ENCODE data around the gene TOM1. TPM values are rescaled to one million over a fixed set of nuclear protein-coding genes. Genes with fewer than 3 reads are reported as not detected.

The TOM1 gene
- polyA plus RNA-seq, 1 donor, result 39.2 TPM

DNA sequence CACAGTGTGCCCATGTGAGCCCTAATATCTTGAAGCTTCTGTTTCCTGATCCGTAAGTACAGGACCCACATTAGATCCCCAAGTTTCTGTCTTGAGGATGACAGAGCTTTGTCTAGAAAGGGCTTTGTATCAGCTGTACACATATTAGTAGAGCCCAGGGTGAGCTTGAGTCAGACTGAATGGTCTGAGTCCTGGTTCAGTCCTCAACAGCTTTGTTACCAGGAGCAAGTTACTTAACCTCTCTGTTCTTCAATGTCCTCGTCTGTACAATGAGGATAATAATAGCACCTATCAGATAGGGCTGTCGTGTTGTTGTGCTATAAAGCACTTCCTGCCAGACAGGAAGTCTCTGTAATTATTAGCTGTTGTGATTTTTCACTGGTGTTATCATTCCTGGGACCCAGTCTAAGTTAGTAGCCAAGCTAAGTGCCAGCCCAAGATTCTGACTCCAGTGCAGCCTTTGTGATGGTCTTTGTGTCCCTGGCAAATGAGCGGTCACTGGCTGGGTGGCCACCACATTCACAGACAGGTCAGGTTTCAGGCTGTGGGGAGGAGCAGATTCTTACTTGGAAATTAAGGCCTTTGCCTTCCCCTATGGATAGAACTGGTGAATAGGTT lies 6.8 kb downstream of the TOM1 start:
- no peak for DNase-seq

DNA sequence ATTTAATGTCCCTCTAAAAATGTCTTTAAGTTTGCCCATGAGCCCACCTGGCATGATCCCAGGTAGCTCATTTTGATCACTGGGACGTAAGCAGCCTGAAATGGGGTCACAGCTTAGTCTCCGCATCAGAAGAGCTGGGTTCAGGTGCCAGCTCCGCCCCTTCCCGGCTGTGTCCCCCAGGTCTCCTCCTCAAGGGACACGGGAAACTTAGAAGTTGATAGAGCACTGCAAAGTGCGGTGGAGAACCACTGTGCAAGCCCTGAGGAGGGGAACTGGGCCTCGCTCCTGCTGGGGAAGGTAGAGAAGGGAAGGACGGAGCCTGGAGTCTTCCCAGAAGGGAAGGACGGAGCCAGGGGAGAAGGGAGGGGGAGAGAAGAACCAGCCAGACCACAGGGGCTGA lies 7.7 kb downstream of the TOM1 start:
- DNase-seq, result no peak

GRCh38 chr22:35307892-35308291 lies 8.2 kb downstream of the TOM1 start:
- DNase-seq, result no peak

- DNase-seq, result no peak
Observed at GRCh38 chr22:35308480-35309021, 8.9 kb downstream of the TOM1 start.

GRCh38 chr22:35310556-35311550 lies 11.2 kb downstream of the TOM1 start:
- DNase-seq, result no peak

DNA sequence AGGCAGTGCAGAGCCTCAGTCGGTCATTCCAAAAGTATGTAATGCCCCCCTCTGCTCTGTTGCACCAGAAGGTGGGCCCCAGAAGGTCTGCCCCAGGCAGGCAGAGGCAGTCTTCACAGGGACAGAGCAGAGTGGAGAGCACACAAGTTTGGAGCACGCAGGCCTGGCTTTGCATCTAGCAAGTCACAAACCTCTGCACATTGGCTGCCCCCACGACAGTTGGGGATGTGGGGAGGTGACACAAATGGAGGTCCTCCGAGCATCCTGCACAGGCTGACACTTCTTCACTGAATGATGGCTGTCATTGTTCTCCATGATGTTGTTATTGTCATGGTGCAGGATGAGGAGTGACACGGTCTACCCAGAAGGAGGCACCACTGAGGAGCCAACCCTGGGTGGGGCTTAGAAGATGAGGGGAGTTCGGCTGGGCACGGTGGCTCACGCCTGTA lies 11.9 kb downstream of the TOM1 start:
- DNase-seq, result no peak

DNA sequence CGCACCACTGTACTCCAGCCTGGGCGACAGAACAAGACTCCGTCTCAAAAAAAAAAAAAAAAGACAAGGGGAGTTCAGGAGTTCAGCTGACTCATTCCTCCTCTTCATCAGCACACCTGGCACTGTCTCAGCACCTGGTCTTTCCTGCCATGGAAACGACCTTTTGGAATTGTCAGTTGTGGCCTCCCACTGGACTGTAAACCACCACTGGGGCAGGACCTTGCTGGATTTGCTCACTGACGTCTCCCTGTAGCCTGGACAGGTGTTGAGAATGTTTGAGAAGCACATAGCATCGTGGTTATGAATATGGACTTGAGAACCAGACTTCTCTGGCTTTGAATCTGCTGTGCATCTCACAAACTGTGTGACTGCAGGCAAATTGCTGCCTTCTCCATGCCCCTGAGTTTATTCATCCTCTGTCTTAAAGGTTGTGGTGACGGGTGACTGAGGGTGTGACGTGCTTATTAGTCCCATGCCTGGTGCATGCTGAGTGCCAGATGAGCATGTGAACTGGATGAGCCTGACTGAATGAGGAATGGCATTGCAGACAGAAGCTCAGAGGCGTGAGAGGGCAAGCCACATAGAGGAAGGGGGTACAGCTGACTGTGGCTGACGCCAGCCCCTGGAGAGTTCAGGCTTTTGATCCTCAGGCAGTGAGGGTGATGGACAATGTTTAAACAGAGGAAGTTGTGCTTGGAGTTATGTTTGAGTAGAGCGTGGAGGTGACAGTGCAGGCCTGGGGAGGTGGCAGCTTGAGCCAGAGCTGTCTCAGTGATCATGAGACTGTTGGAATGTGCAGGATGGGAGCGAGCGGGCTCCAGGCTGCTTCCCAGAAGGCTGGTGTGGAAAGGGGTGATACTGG lies 12.7 kb downstream of the TOM1 start:
- DNase-seq, result no peak

DNA sequence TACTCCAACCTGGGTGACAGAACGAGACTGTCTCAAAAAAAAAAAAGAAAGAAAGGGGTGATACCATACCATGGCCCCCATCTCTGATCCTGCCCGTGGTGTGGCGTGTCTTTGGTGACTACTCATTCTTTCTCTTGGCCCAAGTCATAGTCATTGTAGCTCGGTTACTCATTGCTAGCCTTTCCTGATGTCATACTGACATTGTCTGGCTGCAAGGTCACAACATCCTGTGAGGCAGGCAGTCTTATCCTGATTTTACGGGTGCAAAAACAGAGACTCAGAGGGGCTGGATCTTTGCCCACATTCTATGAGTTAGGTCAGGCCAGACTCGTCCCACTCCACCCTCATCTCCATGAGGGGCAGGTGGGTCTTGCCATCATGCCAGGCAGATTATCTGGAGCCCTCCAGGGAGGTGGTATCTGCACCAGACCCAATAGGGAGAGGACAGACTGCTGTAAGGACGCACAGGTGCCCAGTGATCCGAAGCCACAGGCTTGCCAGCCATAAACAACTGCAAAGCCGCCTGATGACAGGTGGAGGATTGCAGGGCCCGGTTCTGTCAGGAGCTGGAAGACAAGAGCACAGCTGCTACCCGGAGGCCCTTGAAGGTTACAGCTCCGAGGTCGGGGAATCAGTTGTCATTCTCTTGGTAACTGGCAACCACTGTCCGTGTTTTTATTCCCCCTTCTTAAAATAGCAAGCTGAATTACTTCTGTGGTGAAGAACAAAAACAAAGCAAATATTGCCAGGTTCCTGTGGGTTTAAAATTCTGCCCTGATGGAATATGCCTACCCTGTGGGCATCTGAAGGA lies 13.8 kb downstream of the TOM1 start:
- no peak for DNase-seq

DNA sequence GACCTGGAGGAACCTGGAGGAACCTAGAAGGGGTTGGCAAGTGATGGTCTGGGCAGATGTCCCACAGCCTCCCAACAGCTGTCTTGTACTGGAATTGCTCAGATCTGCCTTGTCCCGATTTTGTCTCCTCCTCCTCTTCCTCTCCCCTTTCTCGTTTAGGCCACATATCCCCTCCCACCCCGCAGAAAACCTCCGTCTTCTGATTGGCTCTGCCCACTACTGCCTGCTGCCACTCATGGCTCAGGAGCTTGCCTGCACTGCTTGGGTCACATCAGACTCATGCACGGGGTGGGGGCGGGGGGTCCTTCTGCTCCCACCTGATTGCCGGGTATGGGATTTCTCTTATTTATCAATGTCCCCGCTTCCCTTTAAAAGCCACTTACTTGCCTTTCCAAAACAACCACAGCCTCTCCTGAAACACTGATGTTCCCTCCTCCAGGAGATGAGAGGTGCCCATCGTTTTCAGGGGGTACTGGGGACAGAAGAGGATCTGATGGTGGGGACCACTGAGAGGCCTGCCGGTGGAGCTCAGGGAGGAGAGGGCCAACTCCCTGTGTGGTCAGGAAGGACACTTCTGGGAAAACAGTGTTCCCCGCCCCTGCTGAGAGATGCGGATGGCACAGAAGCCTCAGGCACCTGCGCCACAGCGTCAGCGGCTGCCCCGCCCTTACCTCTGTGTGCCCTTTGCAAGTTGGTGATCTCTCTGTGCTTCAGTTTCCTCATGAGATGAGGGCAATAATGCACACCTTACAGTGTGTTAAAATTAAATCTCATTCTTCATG lies 14.7 kb downstream of the TOM1 start:
- DNase-seq, result no peak

DNA sequence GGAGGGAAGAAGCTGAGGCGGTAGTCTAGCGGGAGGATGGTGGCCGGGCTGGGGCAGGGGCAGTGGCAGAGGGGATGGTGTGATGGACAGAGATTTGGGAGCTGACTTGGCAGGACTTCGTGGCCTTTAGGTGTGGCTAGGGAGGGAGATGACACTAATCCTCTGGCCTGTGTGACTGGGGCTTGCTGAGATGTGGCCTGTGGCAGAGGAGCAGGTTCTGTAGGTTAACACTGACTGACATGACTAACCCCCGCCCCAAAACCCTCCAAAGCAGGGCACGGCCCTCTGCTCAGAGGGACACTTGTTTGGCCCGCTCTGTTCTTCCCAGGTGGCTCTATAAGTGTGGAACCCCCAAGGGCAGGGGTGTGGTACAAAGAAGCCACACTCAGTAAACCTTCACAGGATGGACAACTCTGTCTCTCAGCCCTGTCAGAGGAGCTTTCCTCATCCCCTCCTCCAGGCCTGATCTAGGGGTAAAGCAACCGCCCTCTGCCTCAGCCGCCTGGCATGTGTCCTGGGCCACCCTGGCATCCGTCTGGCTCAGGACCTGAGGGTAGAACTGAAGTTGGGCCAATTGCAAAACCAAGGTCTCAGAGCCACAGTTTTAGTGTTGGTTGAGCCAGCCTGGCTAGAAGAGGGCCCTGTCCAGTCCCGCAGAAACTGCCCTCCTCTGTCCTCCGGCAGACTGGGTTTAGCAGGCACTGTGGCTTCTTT lies 15.6 kb downstream of the TOM1 start:
- no peak for DNase-seq

- no peak for DNase-seq
Observed at GRCh38 chr22:35315855-35316745, 16.4 kb downstream of the TOM1 start.

GRCh38 chr22:35316751-35317150 lies 17.1 kb downstream of the TOM1 start:
- DNase-seq, result no peak

GRCh38 chr22:35317680-35318290 lies 18.1 kb downstream of the TOM1 start:
- DNase-seq, result no peak

GRCh38 chr22:35318346-35319215 lies 18.9 kb downstream of the TOM1 start:
- DNase-seq, result no peak

DNA sequence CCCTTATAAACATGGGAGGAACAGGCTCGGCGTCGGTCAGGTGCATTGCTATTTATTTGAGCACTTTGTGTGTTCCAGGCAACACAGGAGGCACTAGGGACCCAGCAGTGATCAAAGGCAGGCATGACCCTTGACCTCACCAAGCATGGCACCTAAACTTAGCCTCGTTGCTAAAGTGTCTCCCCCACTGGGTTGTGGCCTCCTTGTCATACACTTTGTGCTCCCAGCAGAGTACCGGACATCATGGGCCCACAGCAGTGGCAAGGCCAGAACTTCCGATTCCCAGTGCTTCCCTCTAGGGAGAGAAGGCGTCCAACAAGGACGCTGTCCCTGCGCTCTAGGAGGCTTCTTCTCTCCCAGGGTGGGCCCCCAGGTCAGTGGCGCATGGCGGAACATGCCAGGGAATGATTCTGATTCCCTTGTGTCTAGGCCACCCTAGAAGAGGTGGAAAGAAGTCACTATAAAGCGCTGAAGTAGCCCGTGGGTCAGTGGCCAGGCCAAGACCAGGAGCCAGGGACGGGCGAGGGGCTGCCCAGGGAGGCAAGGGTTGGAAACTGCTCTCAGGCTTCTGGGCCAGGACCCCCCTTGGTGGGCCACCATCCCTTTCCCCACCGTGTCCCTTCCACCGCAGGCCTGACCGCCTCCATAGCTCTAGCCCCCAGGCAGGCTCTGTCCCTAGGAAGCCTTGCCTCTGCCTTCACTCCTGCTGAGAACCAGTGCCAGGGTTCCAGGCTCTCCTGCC lies 19.7 kb downstream of the TOM1 start:
- DNase-seq, result no peak

DNA sequence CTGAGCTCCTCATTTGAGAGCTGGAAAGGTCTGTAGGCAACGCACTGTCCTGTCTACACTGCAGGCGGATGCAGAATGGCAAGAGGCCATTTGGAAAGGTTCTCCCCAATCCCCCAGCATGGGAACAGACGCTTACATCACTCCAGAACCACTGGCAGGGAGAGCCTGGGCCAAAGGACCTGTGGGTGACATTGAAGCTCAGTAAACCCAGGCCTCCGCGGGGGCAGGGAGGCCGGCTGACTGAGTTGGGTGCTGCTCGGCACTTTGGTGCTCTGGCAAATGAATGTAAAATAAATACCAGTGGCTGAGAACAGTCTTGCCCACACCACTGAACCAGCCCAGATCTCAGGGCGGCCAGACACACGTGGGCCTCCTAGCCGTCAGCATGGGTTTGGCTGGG lies 22.4 kb downstream of the TOM1 start:
- DNase-seq, result no peak
